ENCODE measurements around the gene PARP16. TPM values are rescaled to one million over a fixed set of nuclear protein-coding genes. Genes with fewer than 3 reads are reported as not detected.

PARP16 gene
- total and polyA plus RNA-seq, 4 donors = 5.0 to 17.1 (median 11.1) TPM

DNA sequence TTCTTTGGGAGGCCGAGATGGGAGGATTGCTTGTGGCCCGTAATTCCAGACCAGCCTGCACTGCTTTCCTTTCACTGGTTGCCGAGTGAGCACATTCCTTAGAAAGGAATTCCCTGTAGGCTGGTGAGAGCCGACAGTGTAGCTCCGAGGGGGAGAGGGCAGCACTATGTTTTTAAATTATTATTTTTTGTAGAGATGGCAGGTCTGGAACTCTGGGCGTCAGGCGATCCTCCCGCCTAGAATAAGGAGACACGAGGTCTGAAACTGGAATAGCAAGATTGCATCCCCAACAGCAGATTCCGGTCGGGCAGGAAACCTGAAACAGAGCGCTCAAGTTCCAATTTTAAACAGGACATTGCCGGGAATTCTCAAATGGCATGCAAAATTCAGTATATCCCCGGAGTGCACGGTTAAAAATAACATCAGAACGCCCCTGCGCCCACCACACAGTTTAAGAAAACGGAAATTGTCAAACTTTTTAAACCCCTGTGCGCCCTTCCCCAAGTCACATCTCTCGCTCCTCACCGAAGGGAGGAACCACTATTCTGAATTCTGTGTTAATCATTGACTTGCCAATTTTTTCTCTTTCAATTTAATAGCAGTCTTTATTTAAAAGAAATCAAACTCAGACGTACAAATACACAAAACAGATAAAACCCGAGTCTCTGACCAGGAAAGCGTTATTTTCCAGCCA is 17.2 kb upstream of the PARP16 start:
- DNase-seq (ENCODE audit: low read depth in 4 of 6, low spot score in 6 of 6) = peak in 4 of 6 donors; percentile 60 to 86 (median 76)
- Histone ChIP-seq H3K27ac (ENCODE audit: low read depth, low read length) (peak overlapping the region; percentile 94), H3K27me3 (ENCODE audit: control insufficient read depth, insufficient read depth, low read length) (no peaks in the 10 kb centered on the region), H3K9me3 (ENCODE audit: control insufficient read depth, insufficient read depth, low read length) (no peaks in the 10 kb centered on the region), H3K4me1 (ENCODE audit: control insufficient read depth, insufficient read depth, low read length) (peaks cover 17% of the 10 kb centered on the region), H3K36me3 (ENCODE audit: control insufficient read depth, insufficient read depth, low read length) (no peaks in the 10 kb centered on the region), H3K4me3 (ENCODE audit: low read depth, low read length) (peak overlapping the region; percentile 64)
- WGBS (ENCODE audit: insufficient coverage) = 1% methylated on average over 24 of the region's 24 CpGs

GRCh38 chr15:65302061-65302460 is 15.4 kb upstream of the PARP16 start:
- no peaks in the 10 kb centered on the region for H3K36me3 ChIP-seq (ENCODE audit: control insufficient read depth, insufficient read depth, low read length)
- H3K4me3 ChIP-seq (ENCODE audit: low read depth, low read length) = no peak overlapping the region
- DNase-seq (ENCODE audit: low read depth in 4 of 6, low spot score in 6 of 6) = no peak
- H3K9me3 ChIP-seq (ENCODE audit: control insufficient read depth, insufficient read depth, low read length) = no peaks in the 10 kb centered on the region
- peaks cover 23% of the 10 kb centered on the region for H3K4me1 ChIP-seq (ENCODE audit: control insufficient read depth, insufficient read depth, low read length)
- 67% methylated on average over 19 of the region's 24 CpGs for WGBS (ENCODE audit: insufficient coverage)
- H3K27me3 ChIP-seq (ENCODE audit: control insufficient read depth, insufficient read depth, low read length) = no peaks in the 10 kb centered on the region
- H3K27ac ChIP-seq (ENCODE audit: low read depth, low read length) = no peak overlapping the region

DNA sequence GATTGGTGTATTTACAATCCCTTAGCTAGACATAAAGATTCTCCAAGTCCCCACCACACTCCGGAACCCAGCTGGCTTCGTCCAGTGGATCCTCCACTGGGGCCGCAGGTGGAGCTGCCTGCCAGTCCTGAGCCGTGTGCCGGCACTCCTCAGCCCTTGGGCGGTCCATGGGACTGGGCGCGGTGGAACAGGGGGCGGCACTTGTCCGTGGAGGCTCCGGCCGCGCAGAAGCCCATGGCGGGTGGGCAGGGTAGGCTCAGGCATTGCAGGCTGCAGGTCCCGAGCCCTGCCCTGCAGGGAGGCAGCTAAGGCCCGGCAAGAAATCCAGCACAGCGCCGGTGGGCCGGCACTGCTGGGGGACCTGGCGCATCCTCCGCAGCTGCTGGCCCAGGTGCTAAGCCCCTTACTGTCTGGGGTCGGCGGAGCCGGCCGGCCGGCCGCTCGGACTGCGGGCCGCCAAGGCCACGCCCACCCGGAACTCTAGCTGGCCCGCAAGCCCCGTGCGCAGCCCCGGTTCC is 14.3 kb upstream of the PARP16 start:
- 93% methylated on average over 33 of the region's 36 CpGs for WGBS (ENCODE audit: insufficient coverage)
- no peaks in the 10 kb centered on the region for H3K27me3 ChIP-seq (ENCODE audit: control insufficient read depth, insufficient read depth, low read length)
- no peaks in the 10 kb centered on the region for H3K9me3 ChIP-seq (ENCODE audit: control insufficient read depth, insufficient read depth, low read length)
- H3K27ac ChIP-seq (ENCODE audit: low read depth, low read length) = no peak overlapping the region
- H3K36me3 ChIP-seq (ENCODE audit: control insufficient read depth, insufficient read depth, low read length) = no peaks in the 10 kb centered on the region
- DNase-seq (ENCODE audit: low read depth in 4 of 6, low spot score in 6 of 6) = no peak
- H3K4me1 ChIP-seq (ENCODE audit: control insufficient read depth, insufficient read depth, low read length) = peaks cover 29% of the 10 kb centered on the region
- H3K4me3 ChIP-seq (ENCODE audit: low read depth, low read length) = no peak overlapping the region

GRCh38 chr15:65298731-65299130 is 12.0 kb upstream of the PARP16 start:
- WGBS (ENCODE audit: insufficient coverage) = no CpG with 5 or more reads among the region's 11 CpGs
- Histone ChIP-seq H3K27ac (ENCODE audit: low read depth, low read length) (no peak overlapping the region), H3K9me3 (ENCODE audit: control insufficient read depth, insufficient read depth, low read length) (no peaks in the 10 kb centered on the region), H3K4me1 (ENCODE audit: control insufficient read depth, insufficient read depth, low read length) (peaks cover 24% of the 10 kb centered on the region), H3K27me3 (ENCODE audit: control insufficient read depth, insufficient read depth, low read length) (no peaks in the 10 kb centered on the region), H3K4me3 (ENCODE audit: low read depth, low read length) (no peak overlapping the region), H3K36me3 (ENCODE audit: control insufficient read depth, insufficient read depth, low read length) (no peaks in the 10 kb centered on the region)
- no peak for DNase-seq (ENCODE audit: low read depth in 4 of 6, low spot score in 6 of 6)

GRCh38 chr15:65292938-65293518 is 6.3 kb upstream of the PARP16 start:
- no peaks in the 10 kb centered on the region for H3K36me3 ChIP-seq (ENCODE audit: control insufficient read depth, insufficient read depth, low read length)
- no peaks in the 10 kb centered on the region for H3K9me3 ChIP-seq (ENCODE audit: control insufficient read depth, insufficient read depth, low read length)
- no peaks in the 10 kb centered on the region for H3K27me3 ChIP-seq (ENCODE audit: control insufficient read depth, insufficient read depth, low read length)
- no peak overlapping the region for H3K4me3 ChIP-seq (ENCODE audit: low read depth, low read length)
- peaks cover 12% of the 10 kb centered on the region for H3K4me1 ChIP-seq (ENCODE audit: control insufficient read depth, insufficient read depth, low read length)
- no peak for DNase-seq (ENCODE audit: low read depth in 4 of 6, low spot score in 6 of 6)
- 50% methylated on average over 1 of the region's 1 CpG for WGBS (ENCODE audit: insufficient coverage)
- H3K27ac ChIP-seq (ENCODE audit: low read depth, low read length) = no peak overlapping the region

DNA sequence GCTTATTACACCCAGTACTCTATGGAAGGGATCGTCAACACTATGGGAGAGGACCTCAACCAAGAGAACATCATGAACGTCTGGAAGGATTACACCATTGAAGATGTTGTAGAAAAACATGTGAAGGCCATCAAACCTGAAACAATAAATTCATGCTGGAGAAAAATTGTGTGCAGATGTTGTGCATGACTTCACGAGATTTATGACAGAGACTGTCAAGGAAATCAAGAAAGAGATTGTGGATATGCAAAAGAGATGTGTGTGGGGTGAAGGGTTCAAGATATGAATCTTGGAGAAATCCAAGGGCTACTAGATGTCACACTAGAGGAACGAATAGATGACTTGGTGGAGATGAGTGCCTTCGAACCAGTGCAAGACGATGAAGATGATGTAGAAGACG is 3.5 kb upstream of the PARP16 start:
- WGBS (ENCODE audit: insufficient coverage) = 90% methylated on average over 6 of the region's 7 CpGs
- Histone ChIP-seq H3K36me3 (ENCODE audit: control insufficient read depth, insufficient read depth, low read length) (no peaks in the 10 kb centered on the region), H3K4me3 (ENCODE audit: low read depth, low read length) (no peak overlapping the region), H3K27ac (ENCODE audit: low read depth, low read length) (no peak overlapping the region), H3K27me3 (ENCODE audit: control insufficient read depth, insufficient read depth, low read length) (no peaks in the 10 kb centered on the region), H3K9me3 (ENCODE audit: control insufficient read depth, insufficient read depth, low read length) (no peaks in the 10 kb centered on the region), H3K4me1 (ENCODE audit: control insufficient read depth, insufficient read depth, low read length) (peaks cover 9% of the 10 kb centered on the region)
- no peak for DNase-seq (ENCODE audit: low read depth in 4 of 6, low spot score in 6 of 6)

- 100% methylated on average over 1 of the region's 7 CpGs for WGBS (ENCODE audit: insufficient coverage)
- peaks cover 14% of the 10 kb centered on the region for H3K4me1 ChIP-seq (ENCODE audit: control insufficient read depth, insufficient read depth, low read length)
- no peaks in the 10 kb centered on the region for H3K27me3 ChIP-seq (ENCODE audit: control insufficient read depth, insufficient read depth, low read length)
Measured at GRCh38 chr15:65289261-65289854, 2.7 kb upstream of the PARP16 start.

GRCh38 chr15:65287520-65287855 is 805 bp upstream of the PARP16 start:
- H3K9me3 ChIP-seq (ENCODE audit: control insufficient read depth, insufficient read depth, low read length) = no peaks in the 10 kb centered on the region
- H3K27me3 ChIP-seq (ENCODE audit: control insufficient read depth, insufficient read depth, low read length) = no peaks in the 10 kb centered on the region
- H3K4me1 ChIP-seq (ENCODE audit: control insufficient read depth, insufficient read depth, low read length) = peaks cover 14% of the 10 kb centered on the region
- no peak overlapping the region for H3K4me3 ChIP-seq (ENCODE audit: low read depth, low read length)
- DNase-seq (ENCODE audit: low read depth in 4 of 6, low spot score in 6 of 6) = no peak
- H3K36me3 ChIP-seq (ENCODE audit: control insufficient read depth, insufficient read depth, low read length) = peaks cover 2% of the 10 kb centered on the region
- peak overlapping the region; percentile 85 for H3K27ac ChIP-seq (ENCODE audit: low read depth, low read length)
- WGBS (ENCODE audit: insufficient coverage) = no CpG with 5 or more reads among the region's 3 CpGs

More at GRCh38 chr15:65289261-65289854, 2.7 kb upstream of the PARP16 start:
- DNase-seq (ENCODE audit: low read depth in 4 of 6, low spot score in 6 of 6) = no peak
- Histone ChIP-seq H3K4me3 (ENCODE audit: low read depth, low read length) (no peak overlapping the region), H3K36me3 (ENCODE audit: control insufficient read depth, insufficient read depth, low read length) (no peaks in the 10 kb centered on the region), H3K9me3 (ENCODE audit: control insufficient read depth, insufficient read depth, low read length) (no peaks in the 10 kb centered on the region), H3K27ac (ENCODE audit: low read depth, low read length) (no peak overlapping the region)

GRCh38 chr15:65286069-65286703 is 497 bp downstream of the PARP16 start:
- DNase-seq (ENCODE audit: low read depth in 4 of 6, low spot score in 6 of 6) = peak in 4 of 6 donors; percentile 30 to 72 (median 56)
- Histone ChIP-seq H3K27me3 (ENCODE audit: control insufficient read depth, insufficient read depth, low read length) (no peaks in the 10 kb centered on the region), H3K27ac (ENCODE audit: low read depth, low read length) (peak overlapping the region; percentile 85), H3K9me3 (ENCODE audit: control insufficient read depth, insufficient read depth, low read length) (no peaks in the 10 kb centered on the region), H3K4me3 (ENCODE audit: low read depth, low read length) (peak overlapping the region; percentile 81), H3K4me1 (ENCODE audit: control insufficient read depth, insufficient read depth, low read length) (peaks cover 14% of the 10 kb centered on the region), H3K36me3 (ENCODE audit: control insufficient read depth, insufficient read depth, low read length) (peaks cover 4% of the 10 kb centered on the region)
- WGBS (ENCODE audit: insufficient coverage) = under 1% methylated on average over 52 of the region's 52 CpGs

Data from spinal cord (tissue), 10 donors.